GM18502 (cell line): ENCODE measurements around the gene COX4I1.
"Not testable (repeated sequence)": the region's sequence is repeated elsewhere in the genome, so short reads cannot be mapped to it uniquely, and the experiment has no call there.

Experiments used
- ATAC-seq: cut with Tn5 transposase; IDR thresholded peaks from one replicate; pipeline ENCODE4 v1.9.1; 2021; ENCODE audit warnings: mild to moderate bottlenecking; ENCODE audit not compliant: unreplicated experiment, poor library complexity

Gene COX4I1

DNA sequence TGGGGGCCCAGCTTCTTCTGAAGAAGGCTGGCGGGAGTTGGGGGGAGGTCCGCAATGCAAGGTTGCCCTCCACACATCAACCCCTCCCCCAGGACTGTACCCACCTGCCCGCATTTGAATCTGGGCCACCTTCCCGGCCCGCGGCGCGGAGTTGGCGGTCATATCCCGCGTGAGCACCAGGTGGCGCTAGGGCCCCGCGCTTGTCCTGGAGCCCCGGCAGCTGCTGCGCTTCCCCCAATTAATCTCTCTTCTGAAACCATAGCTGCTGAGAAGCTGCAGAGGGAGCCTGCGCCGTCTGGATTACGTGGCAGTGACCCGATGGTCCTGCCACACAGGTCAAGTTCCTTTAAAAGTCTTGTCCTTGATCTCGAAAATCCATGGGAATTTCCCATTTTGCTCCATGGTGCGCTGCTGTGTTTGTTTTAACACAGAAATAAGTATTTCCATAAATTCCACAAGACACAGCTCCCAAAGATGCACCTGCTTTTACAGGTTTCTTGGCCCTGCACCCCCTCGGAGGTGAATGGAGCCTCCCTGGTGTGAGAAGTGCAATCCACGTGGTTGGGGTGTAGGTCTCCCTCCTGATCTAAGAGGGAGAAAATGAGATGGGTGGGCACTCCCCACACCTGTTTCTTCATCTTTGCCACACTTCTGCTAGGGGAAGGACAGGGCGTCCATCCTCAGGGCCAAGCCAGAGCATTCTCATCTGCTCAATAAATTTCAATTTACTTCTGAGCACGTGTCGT lies 22.1 kb downstream of the COX4I1 start:
- peak; percentile 75 for ATAC-seq

DNA sequence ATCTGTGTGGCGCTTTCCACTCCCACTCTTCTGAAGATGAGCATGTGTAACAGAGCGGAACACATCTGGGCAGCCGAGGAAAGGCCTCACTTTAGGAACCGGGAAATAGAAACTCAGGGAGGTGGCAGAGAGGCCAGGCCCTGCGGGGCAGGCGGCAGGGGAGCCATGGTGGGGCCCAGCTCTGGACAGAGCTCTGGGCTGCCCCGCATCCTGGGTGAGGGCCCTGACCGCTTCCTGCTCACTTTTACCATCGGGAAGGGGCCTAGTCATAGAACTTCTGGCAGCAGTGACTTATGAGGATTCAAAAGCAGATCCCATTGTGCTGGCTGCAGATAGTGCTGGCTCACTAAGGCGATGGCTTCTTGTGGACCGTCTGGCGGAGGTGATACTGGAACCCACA lies 22.6 kb downstream of the COX4I1 start:
- no peak for ATAC-seq

DNA sequence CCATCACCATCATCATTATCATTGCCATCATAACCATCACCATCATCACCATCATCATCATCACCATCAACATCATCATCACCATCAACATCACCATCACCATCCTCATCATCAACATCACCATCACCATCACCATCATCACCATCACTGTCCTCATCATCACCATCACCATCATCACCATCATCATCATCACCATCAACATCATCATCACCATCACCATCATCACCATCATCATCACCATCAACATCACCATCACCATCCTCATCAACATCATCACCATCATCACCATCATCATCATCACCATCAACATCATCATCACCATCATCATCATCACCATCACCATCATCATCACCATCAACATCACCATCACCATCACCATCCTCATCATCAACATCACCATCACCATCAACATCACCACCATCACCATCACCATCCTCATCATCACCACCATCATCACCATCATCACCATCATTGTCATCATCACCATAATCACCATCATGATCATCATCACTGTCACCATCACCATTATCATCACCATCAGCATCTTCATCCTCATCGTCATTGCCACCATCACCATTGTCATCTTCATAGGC lies 23.9 kb downstream of the COX4I1 start:
- ATAC-seq, result no peak

DNA sequence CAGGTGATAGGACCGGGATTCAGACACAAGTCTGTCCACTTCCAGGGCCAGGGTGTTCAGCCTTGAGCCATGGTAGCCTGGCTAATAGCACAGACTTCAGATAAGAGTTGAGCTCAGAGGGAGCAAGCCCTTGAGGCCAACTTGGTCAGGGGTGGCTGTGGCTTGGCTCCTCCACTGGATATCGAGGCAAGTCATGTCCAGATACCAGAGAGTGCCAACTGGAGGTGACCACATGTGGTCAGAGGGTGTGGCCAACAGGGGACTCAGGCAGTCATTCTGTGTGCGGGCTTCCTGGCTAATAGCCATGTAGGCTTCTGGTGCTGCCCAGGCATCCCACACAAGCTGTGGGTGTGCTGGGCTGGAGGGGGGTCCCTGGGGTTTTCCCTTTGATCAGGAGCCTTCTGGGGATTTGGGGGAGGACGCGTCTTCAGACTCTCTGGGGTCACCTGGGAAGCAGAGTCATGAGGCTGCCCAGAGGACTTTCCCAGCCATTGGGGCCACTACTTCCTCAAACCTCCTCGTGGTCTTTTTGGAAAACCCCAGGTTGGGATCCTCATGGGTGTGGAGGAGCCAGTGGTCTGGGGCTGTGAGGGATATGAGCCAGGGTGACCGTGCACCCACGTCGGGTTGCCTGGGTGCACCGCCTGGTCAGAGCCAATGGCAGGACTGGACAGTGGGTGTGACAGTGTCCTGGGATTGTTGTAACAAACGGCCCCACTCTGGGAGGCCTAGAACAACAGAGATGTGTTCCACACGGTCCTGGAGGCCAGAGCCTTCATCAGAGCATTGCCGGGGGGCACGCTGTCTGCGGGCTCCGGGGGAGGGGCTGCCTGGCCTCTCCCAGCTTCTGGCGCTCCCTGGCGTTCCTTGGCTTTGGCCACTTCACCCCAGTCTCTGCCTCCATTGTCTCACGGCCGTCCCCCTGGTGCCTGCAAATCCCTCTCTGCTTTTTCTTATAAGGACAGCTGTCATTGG lies 25.0 kb downstream of the COX4I1 start:
- ATAC-seq, result no peak

DNA sequence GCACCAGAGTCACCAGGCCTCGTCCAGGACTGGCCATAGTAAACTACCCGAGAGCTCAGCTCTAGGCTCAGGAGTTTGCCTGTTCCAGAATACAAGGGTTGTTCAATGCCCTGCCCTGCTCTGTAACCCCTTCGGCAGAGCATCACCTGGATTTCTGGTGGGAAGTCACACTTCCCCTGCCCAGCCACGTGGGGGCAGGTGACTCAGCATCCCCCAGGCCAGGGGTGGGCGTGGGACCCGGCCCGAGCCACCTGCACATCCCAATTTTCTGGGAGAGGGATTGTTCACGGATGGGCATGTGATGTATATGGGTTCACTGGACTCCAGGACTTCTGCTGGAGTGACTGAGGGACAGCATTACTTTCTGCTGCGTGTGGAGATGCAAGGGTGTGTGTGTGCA lies 25.8 kb downstream of the COX4I1 start:
- no peak for ATAC-seq

DNA sequence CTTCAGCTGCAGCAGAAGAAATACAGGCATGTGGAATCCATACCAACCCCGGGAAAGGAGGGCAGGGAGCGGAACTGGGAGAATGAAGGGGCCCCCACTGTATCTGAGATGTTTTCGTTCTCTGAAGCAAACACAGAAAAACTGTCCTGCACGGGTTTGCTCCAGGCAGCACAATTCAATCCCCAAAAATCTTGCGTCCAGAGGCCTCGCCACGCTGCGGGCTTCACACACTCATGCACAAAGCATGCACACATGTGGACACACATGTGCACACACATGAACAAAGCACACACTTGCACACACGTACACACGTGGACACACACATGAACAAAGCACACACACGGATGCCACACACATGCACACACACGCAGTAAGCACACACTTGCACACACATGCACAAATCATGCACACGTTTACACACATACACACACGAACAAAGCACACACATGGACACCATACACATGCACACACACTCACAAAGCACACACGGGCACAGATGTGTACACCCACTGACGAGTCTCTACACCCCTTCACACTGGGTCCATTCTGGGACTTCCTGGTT lies 27.3 kb downstream of the COX4I1 start:
- ATAC-seq, result no peak

DNA sequence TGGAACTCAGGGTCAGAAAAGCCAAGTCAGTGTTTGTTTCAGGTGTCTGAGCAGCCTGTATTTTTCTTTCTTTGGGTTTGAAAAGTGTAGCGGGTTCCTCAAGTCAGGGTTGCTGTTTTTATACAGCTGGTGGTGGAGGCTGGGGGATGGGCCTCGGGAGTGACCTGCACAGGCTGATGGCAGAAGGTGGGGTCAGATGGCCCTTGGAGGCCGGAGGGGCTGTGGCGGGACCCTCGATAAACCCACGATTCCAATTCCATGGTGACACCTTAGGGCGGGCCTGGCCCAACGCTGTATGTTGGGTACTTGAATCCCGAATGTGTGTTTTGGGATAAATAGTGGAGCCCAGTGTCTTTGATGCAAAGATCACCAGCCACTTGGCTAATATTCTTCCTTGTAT lies 28.7 kb downstream of the COX4I1 start:
- ATAC-seq, result no peak

DNA sequence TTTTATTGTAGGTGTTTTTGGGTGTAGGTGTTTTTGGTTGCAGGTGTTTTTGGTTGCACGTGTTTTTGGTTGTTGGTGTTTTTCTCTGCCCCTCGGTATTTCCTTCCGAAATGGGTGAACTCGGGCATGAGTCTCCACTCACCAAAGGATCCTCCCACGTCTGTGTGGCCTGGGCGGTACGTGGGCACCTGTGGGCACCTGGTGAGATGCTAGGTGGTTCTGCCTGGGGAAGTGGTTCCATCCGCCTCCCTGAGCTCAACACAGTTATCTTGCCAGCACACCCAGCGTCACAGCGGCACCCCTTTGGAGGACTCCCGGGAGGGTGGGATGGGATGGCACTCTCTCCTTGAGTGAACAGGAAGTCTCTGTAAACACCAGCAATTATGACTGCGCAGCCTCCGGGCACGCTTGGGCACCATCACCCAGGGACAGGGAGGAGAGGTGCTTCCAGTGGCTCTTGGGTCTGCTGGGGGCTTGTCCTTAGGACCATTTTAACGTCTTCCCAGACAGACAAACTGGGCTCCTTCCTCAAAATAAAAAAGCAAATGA lies 29.8 kb downstream of the COX4I1 start:
- no peak for ATAC-seq

DNA sequence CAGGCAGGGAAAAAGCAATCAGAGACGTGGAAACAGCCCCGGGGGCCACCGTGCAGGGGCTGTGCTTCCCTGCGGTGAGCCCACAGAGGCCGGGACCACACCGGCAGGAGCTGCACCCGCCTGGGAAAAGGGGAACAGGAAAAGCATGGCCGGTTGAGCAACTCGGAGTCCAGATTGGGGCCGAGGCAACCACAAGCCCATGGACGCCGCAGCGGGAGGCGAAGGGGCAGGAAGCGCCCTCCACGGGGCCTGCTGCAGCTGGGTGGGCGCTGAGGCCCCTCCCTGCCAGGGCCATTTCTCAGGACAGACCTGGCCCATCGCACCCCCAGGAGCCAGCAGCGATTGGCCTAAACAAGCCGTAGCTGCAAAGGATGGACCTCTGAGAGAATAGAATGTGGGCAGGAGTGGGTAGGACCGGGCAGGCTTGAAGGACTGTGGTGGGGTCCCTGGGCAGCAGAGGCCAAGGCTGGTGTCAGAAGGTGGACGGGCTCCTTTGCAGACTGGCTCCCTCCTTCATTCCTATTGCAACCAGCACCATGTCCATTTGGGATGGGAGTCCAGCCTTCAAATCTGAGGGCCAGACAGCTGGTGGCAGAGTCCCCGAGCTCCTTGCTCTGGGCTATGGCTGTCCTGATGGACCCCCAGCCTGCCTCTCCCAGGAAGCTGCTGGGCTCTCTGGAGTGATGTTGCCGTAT lies 30.4 kb downstream of the COX4I1 start:
- no peak for ATAC-seq

DNA sequence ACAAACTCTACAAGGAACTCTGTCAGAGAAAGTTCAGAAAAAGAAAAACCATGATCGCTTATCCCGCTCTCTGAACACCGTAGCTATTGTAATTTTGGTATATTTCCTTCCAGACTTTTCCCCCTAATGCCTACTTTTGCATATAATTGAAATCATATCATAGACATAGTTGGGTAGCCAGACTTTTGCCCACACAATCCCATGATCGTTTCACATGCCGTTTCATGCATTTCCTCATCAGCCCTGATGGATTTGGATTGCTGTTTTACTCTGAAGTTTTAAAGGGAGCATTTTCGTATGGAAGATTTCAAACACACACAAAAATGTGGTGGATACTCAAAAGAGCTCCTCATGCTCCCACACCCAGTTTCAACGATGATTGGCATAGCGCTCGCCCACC lies 31.3 kb downstream of the COX4I1 start:
- ATAC-seq, result no peak

DNA sequence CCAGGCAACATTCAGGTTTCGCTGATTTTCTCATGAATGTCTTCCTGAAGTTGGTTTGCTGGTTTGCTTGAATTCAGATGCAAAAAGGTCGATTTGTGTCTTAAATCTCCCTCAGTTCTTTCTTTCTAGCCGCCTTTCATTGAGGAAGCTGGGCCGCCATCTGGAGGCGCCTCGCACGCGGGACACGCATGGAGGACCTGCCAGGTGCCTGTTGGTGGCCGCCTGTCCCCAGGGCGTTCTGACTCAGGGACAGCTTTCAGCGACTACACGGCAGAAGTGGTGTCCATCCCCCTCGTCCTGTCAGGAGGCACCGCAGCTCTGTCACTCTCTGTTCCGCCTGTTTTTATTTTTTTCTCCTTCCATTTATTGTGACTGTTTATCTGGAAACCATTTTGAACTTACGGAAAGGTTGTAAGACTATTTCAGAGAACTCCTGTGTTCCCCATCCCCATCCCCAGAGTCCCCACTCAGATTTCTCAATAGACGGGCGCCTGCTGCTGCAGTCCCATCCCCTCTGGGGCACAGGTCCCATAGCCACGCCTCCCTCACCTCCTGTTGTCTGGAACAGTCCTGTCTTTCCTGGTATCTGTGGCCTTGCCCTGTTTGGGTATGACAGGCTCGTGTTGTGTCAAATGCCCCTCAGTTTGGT lies 33.2 kb downstream of the COX4I1 start:
- ATAC-seq, result no peak

DNA sequence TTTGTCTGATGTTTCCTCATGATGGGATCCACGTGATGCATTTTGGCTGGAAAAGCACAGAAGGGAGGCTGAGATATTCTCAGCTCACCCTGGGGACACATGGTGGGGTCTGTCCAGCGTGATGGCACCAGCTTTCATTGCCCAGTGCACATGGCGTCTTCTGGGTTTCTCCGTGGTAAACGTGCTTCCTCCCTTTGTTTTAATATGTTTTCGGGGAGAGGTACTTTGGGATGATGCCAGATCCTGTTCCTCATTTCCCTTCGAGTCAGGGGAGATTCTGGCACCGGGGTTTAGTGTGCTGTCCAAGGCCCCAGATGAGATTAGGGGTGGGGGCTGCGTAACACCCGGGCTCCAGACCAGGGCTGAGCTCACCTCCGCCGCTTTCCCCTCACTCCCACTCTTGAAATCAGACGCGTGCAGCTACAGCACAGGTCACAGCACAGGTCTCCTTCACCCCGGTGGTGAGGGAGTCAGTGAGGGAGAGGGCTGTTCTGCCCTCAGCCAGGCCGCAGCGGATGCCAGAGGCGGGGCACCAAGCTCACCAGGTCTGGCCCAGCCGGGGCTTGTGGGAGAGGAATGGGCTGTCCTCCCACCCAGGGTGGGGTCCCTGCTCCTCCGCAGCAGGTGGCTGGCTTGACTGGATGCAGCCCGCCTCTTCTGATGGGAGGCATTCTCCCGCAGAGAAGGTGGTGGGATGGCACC lies 33.9 kb downstream of the COX4I1 start:
- ATAC-seq, result no peak

DNA sequence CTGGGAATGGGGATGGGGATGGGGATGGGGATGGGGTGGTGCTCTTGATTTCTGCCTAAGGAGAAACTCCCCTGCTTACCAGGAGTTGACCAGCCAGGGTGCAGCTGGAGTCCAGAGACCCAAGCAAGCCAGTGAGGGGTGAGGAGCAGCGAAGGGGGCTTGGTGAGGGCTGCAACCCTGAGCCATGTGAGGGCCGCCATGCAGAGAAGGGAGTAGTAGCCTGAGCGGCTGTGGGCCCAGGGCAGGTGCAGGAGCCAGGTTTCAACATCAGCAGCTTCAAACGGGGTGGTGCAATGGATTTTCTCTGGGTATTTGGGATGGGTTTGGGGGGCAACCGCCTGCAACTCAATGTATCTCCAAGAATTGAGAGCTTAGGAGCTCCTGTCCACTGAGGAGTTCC lies 35.2 kb downstream of the COX4I1 start:
- ATAC-seq, result no peak

DNA sequence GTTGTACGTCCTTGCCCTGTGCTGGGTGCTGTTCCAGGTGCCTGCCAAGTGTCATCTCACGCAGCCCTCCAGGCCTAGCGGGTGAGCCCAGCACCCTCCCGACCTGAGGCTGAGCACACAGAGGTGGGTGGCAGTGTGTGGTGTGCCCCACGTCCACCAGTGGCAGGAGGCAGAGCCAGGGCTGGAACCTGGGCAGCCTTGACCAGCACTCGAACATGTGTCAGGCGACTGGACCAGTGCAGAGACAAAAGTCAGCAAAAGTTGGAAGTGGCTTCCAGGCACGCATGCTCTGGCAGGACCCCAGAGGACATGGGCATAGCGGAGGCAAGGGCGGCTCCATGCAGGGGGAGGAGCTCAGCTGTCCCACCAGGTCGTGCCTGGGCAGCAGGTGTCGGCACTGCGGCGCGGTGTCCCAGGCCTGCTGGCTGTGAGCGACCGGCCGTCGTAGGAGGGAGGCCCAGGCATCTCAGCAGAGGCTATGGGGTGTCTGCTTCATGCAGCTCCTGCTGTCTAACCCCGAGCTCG lies 35.8 kb downstream of the COX4I1 start:
- no peak for ATAC-seq

DNA sequence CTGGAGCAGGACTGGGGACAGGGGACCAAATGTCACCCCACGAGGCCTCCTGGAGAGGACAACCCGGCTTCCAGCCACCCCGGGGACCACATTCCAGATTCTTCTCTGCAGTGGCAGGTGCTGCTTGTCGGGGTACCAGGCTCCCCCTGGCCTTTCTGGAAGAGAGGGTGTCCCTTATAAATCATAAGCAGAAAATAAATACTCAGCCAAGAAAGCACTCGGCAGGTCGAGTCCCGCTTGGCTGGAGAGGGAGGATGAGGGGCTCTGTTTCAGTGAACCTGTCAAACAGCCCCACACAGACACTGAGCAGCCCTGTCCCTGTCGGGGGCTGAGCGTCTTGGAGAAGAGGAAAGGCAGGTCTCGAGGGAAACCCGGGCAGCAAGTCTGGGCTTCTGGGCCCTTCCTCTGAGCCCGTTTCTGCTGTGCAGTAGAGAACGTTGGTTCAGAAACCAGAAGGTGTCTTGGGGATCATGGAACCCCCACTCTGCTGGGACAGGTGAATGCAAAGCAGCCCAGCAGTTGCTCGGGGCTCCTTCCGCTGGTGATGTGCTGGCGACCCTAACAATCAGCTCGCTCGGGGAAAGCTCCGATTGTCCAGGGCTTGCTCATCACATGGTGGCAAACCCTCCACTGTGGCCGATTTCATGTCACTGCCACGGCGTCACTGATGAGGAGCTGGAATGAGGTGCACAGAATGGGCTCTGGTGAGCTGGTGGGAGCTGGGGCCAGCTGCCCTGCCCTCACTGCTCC lies 36.6 kb downstream of the COX4I1 start:
- no peak for ATAC-seq

DNA sequence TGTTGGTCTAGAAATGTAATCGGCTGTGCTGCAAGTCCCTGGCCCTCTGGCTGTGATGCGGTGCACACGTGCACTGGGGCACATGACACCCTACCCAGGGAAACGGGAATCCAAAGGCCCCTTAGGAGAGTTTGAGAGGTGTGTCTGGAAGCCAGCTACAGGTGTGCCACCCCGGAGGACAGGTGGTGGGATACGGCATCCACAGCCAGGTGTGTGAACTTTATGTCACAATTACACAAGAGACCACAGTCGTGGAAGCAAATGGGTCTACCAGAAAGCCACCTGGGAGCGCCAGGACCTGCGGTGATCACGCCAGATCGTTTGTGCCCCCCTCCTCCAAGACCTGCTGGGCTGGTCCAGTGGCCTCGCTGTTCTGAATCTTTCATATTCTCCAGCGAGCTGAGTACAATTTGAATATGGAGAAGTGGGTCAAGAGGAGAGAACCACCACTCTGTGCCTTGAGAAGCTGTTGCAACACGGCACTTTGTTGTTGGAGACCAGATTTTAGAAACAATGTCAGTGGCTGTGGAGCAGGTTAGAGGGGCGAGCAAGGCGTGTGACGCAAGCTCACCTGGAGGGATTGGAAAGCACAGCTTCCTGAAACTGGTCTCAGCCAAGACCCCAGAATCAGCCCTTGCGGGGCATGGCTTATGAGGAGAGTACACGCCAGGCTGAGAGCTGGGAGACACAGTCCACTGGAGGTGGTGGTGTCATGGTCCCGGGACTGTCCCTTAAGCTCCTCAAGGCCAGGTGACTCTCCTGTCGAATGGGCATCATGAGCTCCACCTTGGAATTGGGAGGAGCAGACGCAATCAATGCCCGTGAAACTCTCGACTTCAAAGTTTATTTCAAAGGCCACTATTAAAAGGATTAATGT lies 37.4 kb downstream of the COX4I1 start:
- ATAC-seq, result no peak

DNA sequence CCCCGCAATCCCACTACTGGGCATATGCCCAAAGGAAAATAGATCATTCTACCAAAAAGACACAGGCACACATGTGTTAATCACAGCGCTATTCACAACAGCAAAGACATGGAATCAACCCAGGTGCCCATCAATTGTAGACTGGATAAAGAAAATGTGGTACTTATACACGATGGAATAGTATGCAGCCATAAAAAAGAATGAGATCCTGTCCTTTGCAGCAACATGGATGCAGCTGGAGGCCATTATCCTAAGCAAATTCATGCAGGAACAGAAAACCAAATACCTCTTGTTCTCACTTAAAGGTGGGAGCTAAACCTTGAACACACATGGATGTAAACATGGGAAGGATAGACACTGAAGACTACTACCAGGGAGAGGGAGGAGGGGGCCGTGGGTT lies 38.2 kb downstream of the COX4I1 start:
- ATAC-seq, result not testable (repeated sequence)
